ENCODE data around the gene KCNQ1. TPM values are rescaled to one million over a fixed set of nuclear protein-coding genes. Genes with fewer than 3 reads are reported as not detected.

KCNQ1 gene
- total and polyA plus RNA-seq, 9 of the 15 experiments (the other 6 are each of a cell fraction or from before 2014, with no cell fraction given): 0.44 TPM; not detected in 8

- TF ChIP-seq FOXM1 (IDR thresholded peaks at IDR 0.05; ENCODE audit: low read depth) (no peak), FOXM1 (CRISPR knock-in tag; IDR thresholded peaks at IDR 0.05; ENCODE audit: low read depth) (no peak), CHAMP1 (IDR thresholded peaks at IDR 0.05) (no peak), C11orf30 (IDR thresholded peaks at IDR 0.05; ENCODE audit: low read depth) (no peak)
Observed at GRCh38 chr11:2449548-2450320, 4.9 kb downstream of the KCNQ1 start (continued).

- H4K20me1 ChIP-seq (replicated peaks; ENCODE audit: control insufficient read depth, insufficient read depth, low read length): peaks cover 6% of the 10 kb centered on the region; the same call in 1 of the 2 replicates
- TF ChIP-seq WHSC1 (IDR thresholded peaks at IDR 0.05; ENCODE audit: low read length) (no peak), FOXM1 (IDR thresholded peaks at IDR 0.05; ENCODE audit: low read depth) (no peak), FOXM1 (CRISPR knock-in tag; IDR thresholded peaks at IDR 0.05; ENCODE audit: low read depth) (no peak), ZNF316 (IDR thresholded peaks at IDR 0.05) (no peak), FOXP1 (CRISPR knock-in tag; IDR thresholded peaks at IDR 0.05) (no peak), USF2 (CRISPR knock-in tag; IDR thresholded peaks at IDR 0.05) (no peak), ZNF384 (IDR thresholded peaks at IDR 0.05; ENCODE audit: low read depth, low read length) (no peak), DLX4 (CRISPR knock-in tag; IDR thresholded peaks at IDR 0.05) (no peak), GTF2B (IDR thresholded peaks at IDR 0.05; ENCODE audit: extremely low read depth, insufficient read length) (no peak)
Observed at GRCh38 chr11:2450321-2451041, 5.7 kb downstream of the KCNQ1 start.

More at GRCh38 chr11:2450321-2451041, 5.7 kb downstream of the KCNQ1 start:
- intact Hi-C loops (cut with micrococcal nuclease) (no loop called here), in situ Hi-C loops (cut with MboI) (no loop called here)
- Histone ChIP-seq H3K27ac (ENCODE audit: extremely low read depth, low read depth, low read length) (no peak overlapping the region), H3K79me2 (ENCODE audit: control insufficient read depth, insufficient read depth, low read length) (no peaks in the 10 kb centered on the region), H3K4me3 (no peak overlapping the region), H3K9me3 (replicated peaks; ENCODE audit: control insufficient read depth, insufficient read depth, low read depth, low read length) (no peaks in the 10 kb centered on the region), H3K36me3 (ENCODE audit: control insufficient read depth, insufficient read depth, low read length) (no peaks in the 10 kb centered on the region), H2AFZ (ENCODE audit: low read depth, low read length) (no peak overlapping the region), H3K27me3 (ENCODE audit: control insufficient read depth in 2 of 2, insufficient read depth in 2 of 2, low read length in 2 of 2) (peaks cover 8 to 70% of the 10 kb centered on the region in 2 experiments; a peak in 3 of 5 replicates), H3K9me1 (ENCODE audit: control insufficient read depth, insufficient read depth, low read length) (no peaks in the 10 kb centered on the region), H3K9ac (ENCODE audit: insufficient read depth in 1 of 2, low read depth in 2 of 2, low read length in 2 of 2) (no peak overlapping the region; a peak in 1 of 4 replicates), H3K4me2 (ENCODE audit: insufficient read depth, low read length) (no peak overlapping the region), H3K4me1 (replicated peaks in 1 of 2; ENCODE audit: control insufficient read depth in 2 of 2, insufficient read depth in 2 of 2, low read length in 2 of 2) (peaks cover 0 to 11% of the 10 kb centered on the region in 2 experiments; a peak in 1 of 5 replicates)
- ChIA-PET CTCF (ENCODE audit: low intra/inter-chr PET ratio) (no interaction called here), POLR2A (interaction anchor here (0.6 kb wide), 1 partner anchor 71 kb away, joined by 3 read pairs; no protein-coding TSS in a partner anchor)
- no peak for DNase-seq (ENCODE audit: extremely low read depth in 1 of 4, low spot score in 3 of 4)
- WGBS (ENCODE audit: insufficient coverage, low coverage, missing lambda C conversion rate): 1% methylated on average over 19 of the region's 19 CpGs
- no peak for FAIRE-seq
- BruUV-seq (replicated peaks): no TSS peak
- no peak for ATAC-seq
